GM19238 (cell line): Measurements from ENCODE around the gene NRG2.
A peak's percentile ranks its signal among the peaks of the same experiment; 100 is the strongest.

Experiments used
- DNase-seq: peaks from one replicate; pipeline ENCODE4 v3.0.0; 2011; ENCODE audit warnings: low spot score; ENCODE audit not compliant: insufficient read length

Gene NRG2

GRCh38 chr5:139884144-139884543 lies 159.0 kb downstream of the NRG2 start:
- no peak for DNase-seq

DNA sequence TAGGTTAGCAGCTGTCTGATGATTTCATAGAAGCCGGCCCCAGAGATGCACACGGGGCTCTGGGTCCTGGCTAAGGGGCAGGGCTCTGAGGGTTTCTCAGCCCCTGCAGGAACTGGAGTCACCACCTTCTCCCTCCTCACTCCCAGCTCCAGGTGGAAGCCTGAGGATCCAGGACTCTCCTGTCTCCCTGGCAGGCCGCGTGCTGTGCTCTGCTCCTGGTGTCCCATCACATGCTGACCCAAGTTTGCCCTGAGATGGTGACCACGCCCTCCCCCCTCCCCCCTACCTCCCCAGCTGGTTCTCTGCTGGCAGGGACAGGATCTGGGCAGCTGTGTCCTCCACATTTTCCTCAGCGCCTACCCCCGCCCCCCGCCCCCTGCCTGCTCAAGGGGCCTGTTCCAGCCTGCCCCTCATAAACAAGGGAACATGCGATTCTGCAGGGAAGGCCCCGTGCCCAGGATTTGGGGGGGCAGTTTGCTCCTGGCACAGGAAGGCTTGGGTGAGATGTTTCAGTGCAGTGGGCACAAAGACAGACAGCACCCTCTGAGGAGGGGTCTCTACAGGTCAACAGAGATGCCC lies 160.0 kb downstream of the NRG2 start:
- DNase-seq: no peak

DNA sequence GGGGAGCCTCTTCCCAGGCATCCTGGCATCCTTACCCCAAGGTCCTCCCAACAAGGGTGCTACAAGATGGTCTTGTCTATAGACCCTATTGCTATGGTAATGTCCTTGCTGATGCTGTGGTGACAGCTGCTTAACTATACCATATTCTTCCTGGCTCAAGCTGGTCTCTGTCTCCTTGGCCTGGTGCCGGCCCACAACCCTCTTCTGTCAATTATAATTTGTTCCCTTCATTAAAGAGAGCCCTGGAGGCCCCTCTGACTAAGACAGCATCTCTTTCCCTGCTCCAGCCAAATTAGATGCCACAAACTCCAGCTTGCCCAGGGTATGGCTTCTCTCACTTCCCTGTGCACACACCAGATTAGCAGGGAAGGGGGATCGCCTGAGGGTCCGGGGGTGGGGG lies 160.8 kb downstream of the NRG2 start:
- DNase-seq: no peak

DNA sequence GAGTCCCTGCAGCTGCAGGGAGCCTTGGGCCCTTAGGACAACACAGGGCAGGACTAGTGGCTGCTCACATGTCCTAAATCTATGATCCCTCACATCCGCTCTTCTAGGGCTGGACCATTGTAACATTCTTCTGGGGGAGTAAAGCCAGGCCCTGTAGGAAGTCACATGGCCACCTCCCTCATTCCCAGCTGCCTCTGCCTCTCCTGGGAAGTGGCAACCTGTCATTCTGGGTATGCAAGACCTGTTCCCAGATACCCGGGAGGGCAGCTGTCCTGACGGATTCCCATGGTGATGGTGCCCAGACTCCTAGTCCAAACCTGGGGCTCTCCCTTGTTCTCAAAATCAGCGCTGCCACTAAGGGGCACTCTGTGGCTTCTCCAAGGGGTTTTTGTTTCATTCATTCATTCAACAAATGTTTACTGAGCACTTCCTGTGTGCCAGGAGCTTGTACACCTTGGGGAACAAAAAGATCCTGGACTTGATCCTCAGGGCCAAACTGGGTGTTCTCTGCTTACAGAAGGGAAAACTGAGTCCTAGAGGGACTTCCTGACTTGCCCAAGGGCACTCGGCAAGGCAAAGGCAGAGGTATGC lies 161.9 kb downstream of the NRG2 start:
- DNase-seq: no peak

DNA sequence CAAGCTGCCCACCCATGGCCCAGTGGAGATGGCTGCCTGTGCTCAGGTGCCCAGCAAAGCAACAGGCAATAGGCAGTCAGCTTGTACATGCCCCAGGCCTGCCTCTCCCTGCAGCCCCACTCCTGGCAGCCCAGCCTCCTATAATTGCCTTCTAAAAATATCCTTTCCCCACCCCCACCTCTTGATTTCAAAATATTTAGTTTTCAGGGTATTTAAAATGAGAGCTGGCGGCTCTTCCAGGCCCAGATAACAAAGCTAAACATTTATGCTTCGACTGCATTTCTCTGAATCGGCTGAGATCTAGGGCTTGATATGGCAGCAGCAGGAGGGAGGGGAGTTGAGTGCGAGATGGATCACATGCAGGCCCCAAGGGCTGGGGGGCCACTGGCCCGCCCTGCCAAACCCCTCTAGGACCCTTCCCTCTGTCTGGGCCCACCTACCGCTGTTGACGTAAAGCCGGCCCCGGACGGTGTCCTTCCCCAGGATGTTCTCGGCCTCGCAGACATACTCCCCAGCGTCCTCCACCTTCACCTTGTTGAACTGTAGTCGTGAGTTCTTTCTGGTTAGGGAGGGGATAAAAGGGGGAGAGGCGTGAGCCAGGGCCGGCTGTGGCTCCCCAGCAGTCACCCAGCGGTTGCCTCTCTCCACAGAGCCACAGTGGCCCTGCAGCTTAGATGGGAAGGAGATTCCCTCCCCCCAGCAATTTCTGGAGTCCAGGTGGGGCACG lies 162.5 kb downstream of the NRG2 start:
- DNase-seq: no peak

- DNase-seq: no peak
Measured at GRCh38 chr5:139878093-139878492, 165.0 kb downstream of the NRG2 start.

DNA sequence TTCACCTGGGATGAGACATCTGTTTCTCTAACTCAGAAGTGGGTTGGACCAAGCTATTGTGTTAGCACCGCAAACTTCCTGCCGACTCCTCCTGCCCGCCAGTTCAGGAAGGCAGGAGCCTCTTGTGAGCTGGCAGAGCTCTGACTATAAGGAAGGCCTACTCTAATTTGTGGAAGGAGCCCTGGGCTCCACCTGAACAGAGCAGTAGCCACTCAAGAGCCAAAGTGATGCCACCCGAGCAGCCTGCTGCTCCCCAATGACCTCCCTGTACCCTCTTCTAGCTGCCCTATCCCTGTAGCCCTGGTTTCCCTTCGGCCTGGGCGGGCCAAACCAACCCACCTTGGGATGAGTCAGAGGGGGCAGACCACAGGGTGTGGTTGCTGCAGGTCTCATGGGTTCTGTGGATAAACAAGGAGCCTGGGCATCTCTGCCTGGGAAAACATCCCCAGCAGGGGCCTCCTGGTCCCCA lies 165.9 kb downstream of the NRG2 start:
- DNase-seq: no peak

GRCh38 chr5:139875957-139876356 lies 167.1 kb downstream of the NRG2 start:
- no peak for DNase-seq

GRCh38 chr5:139872851-139873794 lies 170.0 kb downstream of the NRG2 start:
- no peak for DNase-seq

- no peak for DNase-seq
Measured at GRCh38 chr5:139872052-139872766, 170.9 kb downstream of the NRG2 start.

DNA sequence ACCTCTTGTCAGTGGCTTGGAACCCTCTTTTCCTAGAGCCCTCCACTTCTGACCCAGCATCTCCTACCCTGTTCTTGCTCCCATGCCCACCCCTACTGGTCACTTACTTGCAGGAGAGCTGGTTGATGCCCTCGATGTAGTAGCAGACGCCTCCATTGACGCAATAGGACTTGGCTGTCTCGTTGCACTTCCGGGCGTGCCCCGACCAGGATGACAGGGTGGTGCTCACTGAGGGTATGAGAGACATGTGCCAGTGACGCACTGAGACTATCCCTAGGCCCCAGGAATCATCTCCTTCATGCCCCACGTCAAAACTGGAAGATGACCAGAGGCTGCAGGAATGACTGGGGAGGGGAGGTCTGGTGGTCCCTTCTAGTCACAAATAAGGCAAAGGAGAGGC lies 171.5 kb downstream of the NRG2 start:
- DNase-seq: no peak

DNA sequence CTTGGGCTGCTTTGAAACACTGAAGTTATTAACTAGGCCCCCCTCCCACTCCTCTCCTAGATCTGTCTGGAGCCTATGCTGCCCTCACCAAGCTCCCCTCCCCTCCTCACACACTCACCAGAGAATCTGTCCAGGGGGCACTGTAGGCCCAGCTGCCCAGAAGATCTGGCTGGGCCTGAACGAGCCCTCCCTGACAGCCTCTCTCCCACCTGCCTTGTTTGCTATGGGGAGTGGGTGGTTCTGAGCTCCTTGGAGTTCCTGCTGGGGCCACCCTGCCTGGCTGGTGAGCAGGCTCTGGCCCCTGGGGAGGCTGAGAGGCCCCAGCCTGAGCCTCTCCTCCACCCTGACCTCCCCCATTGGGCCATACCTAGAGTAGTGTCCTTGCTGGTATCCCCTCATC lies 172.4 kb downstream of the NRG2 start:
- no peak for DNase-seq

DNA sequence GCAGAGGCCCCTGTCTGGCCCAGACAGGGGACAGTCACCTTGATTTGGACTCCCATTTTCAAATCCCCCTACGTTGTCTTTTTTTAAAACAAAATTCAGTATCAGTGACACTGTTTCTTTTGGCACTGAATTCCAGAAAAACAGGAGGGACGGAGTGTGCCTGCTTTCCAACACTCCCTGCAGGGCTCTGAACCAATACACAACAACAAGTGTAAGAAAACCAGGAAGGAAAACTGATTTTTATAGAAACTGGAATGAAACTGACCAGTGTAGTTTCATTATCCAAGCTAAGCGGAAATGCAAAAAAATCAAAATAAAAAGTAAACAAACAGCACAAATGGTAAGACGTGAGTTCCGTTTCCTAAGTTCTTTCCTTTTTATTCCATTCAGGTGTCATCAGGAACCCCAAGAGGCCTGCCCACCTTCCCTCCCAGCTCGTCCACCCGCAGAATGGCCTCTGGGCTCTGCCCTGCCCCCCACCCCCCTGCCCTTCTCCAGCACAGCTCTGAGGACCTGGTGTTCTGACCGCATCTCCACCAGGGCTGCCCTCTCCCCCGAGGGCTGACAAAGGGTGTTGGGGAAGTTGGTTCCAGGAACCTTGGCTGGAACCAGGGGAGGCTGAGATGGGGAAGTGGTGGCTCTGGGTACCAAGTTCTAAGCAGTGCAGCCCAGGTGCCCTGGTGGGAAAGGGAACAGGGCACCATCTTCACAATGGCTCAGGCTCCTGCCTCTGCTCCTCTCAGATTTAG lies 173.9 kb downstream of the NRG2 start:
- no peak for DNase-seq

DNA sequence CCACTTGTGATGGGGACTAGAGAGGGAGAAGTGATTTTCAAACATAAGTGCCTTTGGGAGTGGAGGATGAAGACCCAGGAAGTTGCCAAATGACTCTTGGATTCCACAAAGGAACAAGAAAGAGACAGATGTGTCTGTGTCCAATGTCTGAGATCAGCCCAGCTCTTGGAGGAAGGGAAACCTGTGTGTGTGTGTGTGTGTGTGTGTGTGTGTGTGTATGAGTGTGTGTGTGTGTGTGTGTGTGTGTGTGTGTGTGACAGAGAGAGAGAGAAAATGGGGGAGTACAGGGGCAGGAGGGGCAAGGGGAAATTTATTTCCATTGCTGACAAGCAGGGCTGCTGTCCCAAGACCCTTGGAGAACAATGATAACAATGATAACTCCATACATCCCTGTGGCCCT lies 175.5 kb downstream of the NRG2 start:
- no peak for DNase-seq

- no peak for DNase-seq
Measured at GRCh38 chr5:139867109-139867508, 176.0 kb downstream of the NRG2 start.

DNA sequence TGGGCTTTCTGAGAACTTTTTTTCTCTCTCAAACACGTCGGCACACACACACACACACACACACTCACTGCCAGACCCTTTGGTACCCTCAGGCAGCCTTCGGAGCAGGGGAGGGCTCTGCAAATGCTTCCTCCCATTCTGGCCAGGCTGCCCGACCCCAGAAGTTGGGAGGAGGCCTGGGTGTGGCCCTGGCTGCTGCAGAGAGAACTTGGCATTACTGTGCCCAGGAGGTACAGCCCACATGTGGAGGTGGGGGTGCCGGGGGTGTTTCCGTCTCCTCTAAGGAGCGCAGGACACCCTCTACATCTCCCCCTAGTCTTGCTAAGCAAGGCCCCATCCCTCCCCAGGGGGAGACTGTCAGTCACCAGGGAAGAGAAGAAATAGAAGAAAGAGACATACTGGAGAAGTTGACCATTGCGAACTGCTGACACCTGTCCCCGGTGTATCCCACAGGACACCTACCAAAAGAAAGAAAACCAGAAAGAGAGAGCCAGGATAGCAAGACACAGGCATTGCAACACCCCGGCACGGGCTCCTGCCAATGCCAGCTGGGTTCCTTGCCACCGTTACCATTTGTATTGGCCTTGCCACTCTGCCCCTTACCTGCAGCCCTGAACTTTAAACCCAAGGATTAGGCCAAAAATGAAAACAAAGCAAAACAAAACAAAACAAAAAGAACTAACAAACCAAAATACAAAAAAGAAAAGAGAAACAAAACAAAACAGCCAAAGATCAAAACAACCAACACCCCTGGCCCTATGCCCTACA lies 178.2 kb downstream of the NRG2 start:
- DNase-seq: no peak

DNA sequence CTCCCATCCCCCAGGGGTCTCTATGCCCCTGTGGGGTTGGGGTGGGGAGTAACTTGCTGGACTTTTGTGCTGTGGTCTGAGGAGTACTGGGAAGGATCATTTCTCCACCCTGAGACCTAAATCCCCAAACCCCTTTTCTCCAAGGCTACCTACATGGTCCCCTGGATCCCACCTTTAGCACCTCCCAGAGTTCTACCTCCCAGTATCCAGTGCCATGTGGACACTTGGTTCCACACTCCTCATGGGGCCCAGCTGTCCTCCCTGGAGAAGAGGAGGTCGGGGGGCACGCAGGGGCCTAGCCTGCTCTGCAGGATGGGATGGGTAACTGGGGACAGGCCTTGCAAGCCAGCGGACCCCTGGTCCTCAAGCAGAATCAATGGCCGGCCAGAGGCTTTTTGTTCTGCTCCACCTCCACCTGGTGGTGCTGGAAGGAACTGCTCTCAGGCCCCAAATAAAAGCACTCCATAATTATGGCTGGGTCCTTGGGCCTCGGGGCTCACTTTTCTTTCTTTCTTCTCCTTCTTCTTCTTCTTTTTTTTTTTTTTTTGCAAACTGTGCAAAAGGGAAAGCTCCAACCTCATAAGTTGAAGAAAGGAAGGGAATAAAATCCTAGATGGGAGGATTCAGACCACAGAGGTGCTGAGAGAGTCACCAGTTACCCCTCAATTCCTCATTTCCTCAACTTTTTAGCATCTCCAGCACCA lies 179.1 kb downstream of the NRG2 start:
- DNase-seq: peak; percentile 78

GRCh38 chr5:139863361-139863760 lies 179.7 kb downstream of the NRG2 start:
- DNase-seq: no peak

DNA sequence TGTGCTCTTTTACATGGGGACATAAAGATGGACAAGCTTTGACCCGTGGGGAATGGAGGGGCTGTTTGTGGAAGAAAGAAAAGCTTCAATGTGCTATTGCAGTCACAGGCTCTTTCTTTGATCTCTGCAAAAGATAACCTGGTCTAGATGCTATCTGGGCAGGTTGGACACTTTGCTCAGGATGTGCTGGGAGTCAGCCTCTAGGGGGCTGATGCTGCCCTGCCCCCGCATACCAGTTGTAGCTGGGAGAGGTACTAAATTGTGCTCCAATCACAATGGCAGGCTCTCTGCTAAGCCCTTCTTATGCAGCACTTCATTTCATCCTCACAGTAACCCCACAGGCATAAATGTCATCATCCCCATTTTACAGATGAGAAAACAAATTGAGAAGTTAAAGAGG lies 180.3 kb downstream of the NRG2 start:
- DNase-seq: no peak
